ENCODE data around the gene MYBPC3.

The MYBPC3 gene

GRCh38 chr11:47329987-47330931 lies 22.2 kb downstream of the MYBPC3 start:
- no peak for DNase-seq
- H3K27ac Mint-ChIP-seq: peak overlapping the region; percentile 90
- H3K27me3 Mint-ChIP-seq (ENCODE audit: low read depth, poor library complexity): no peaks in the 10 kb centered on the region
- peaks cover 16% of the 10 kb centered on the region for H3K4me1 Mint-ChIP-seq
- H3K9me3 Mint-ChIP-seq: no peaks in the 10 kb centered on the region
- TF ChIP-seq CTCF (IDR thresholded peaks at IDR 0.05): no peak
- H3K4me3 Mint-ChIP-seq: no peak overlapping the region
- peaks cover 14% of the 10 kb centered on the region for H3K36me3 Mint-ChIP-seq (ENCODE audit: low read depth)

- TF ChIP-seq CTCF (IDR thresholded peaks at IDR 0.05): no peak
- DNase-seq: no peak
- no peak overlapping the region for H3K27ac Mint-ChIP-seq
- no peaks in the 10 kb centered on the region for H3K27me3 Mint-ChIP-seq (ENCODE audit: low read depth, poor library complexity)
- peaks cover 16% of the 10 kb centered on the region for H3K4me1 Mint-ChIP-seq
- peaks cover 17% of the 10 kb centered on the region for H3K36me3 Mint-ChIP-seq (ENCODE audit: low read depth)
- no peaks in the 10 kb centered on the region for H3K9me3 Mint-ChIP-seq
- H3K4me3 Mint-ChIP-seq: no peak overlapping the region
Observed at GRCh38 chr11:47329431-47329986, 23.0 kb downstream of the MYBPC3 start.

- no peak for TF ChIP-seq CTCF (IDR thresholded peaks at IDR 0.05)
- no peaks in the 10 kb centered on the region for H3K27me3 Mint-ChIP-seq (ENCODE audit: low read depth, poor library complexity)
- H3K4me1 Mint-ChIP-seq: peaks cover 16% of the 10 kb centered on the region
- H3K4me3 Mint-ChIP-seq: no peak overlapping the region
- H3K27ac Mint-ChIP-seq: peak overlapping the region; percentile 57
- H3K9me3 Mint-ChIP-seq: no peaks in the 10 kb centered on the region
- peaks cover 17% of the 10 kb centered on the region for H3K36me3 Mint-ChIP-seq (ENCODE audit: low read depth)
- no peak for DNase-seq
Observed at GRCh38 chr11:47328449-47329390, 23.8 kb downstream of the MYBPC3 start.

- DNase-seq: no peak
- H3K27ac Mint-ChIP-seq: peak overlapping the region; percentile 95
- no peaks in the 10 kb centered on the region for H3K27me3 Mint-ChIP-seq (ENCODE audit: low read depth, poor library complexity)
- no peaks in the 10 kb centered on the region for H3K9me3 Mint-ChIP-seq
- TF ChIP-seq CTCF (IDR thresholded peaks at IDR 0.05): no peak
- peaks cover 22% of the 10 kb centered on the region for H3K36me3 Mint-ChIP-seq (ENCODE audit: low read depth)
- H3K4me1 Mint-ChIP-seq: peaks cover 16% of the 10 kb centered on the region
- no peak overlapping the region for H3K4me3 Mint-ChIP-seq
Observed at GRCh38 chr11:47327949-47328348, 24.6 kb downstream of the MYBPC3 start.

GRCh38 chr11:47327025-47327424 lies 25.5 kb downstream of the MYBPC3 start:
- no peaks in the 10 kb centered on the region for H3K27me3 Mint-ChIP-seq (ENCODE audit: low read depth, poor library complexity)
- H3K4me3 Mint-ChIP-seq: no peak overlapping the region
- peaks cover 25% of the 10 kb centered on the region for H3K36me3 Mint-ChIP-seq (ENCODE audit: low read depth)
- H3K9me3 Mint-ChIP-seq: no peaks in the 10 kb centered on the region
- no peak overlapping the region for H3K27ac Mint-ChIP-seq
- no peak for DNase-seq
- TF ChIP-seq CTCF (IDR thresholded peaks at IDR 0.05): no peak
- peaks cover 16% of the 10 kb centered on the region for H3K4me1 Mint-ChIP-seq

Measured in nephron progenitor cell (in vitro differentiated cells).